SK-N-SH (cell line): ENCODE data around the gene WIF1.

ENCODE experiments used
- SIN3A ChIP-seq: IDR thresholded peaks from 2 replicates; pipeline ENCODE4 v1.6.1; 2012; ENCODE audit warnings: low read depth, mild to moderate bottlenecking, low read length, moderate library complexity, borderline replicate concordance
- YY1 ChIP-seq: IDR thresholded peaks from 2 replicates; pipeline ENCODE4 v1.4.0; 2012; ENCODE audit warnings: low read depth, mild to moderate bottlenecking
- TF ChIP-seq, protein P1 (sequence below): IDR thresholded peaks from 2 replicates; pipeline ENCODE4 v1.4.0; 2012; ENCODE audit warnings: low read depth

DNA sequence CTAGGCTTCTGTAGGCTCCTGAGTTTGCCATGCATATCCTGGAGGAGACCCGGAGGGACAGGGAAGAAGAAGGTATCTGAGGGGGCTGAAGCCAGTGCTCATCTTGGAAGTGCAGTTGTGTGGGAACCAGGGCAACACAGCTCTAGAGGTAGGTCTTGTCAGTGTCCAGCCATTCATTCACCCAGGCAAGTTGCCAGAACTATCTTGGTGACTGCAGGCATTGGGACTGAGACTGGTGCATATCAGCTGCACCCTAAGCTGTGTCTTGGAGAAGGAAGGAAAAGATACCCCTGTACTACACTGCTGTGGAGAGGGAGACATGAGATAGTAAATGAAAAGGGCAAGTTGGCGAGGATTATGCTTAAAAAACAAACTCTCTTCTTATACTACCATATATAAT is 4.9 kb upstream of the WIF1 start:
- TF ChIP-seq, protein P1, sequence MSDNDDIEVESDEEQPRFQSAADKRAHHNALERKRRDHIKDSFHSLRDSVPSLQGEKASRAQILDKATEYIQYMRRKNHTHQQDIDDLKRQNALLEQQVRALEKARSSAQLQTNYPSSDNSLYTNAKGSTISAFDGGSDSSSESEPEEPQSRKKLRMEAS, result no peak
- TF ChIP-seq SIN3A (no peak), YY1 (no peak)
